K562 (cell line): Measurements from ENCODE around the gene ENDOG. TPM values are rescaled to one million over a fixed set of nuclear protein-coding genes. Genes with fewer than 3 reads are reported as not detected.

Source experiments
- CBX5 ChIP-seq: IDR thresholded peaks from 2 replicates; pipeline ENCODE4 v1.6.1; 2014; ENCODE audit warnings: low read depth, borderline replicate concordance
- CXXC5 ChIP-seq: fragments of 250-450 bp; sonication (Bioruptor Pico); IDR thresholded peaks from 2 replicates; pipeline ENCODE4 v1.8.0; 2022; ENCODE audit warnings: inconsistent platforms, mild to moderate bottlenecking, moderate library complexity
- FOXA3 ChIP-seq, 2 experiments: fragments of 450-650 bp in 1 of 2; sonication (generic) in 1 of 2; formaldehyde crosslinking; IDR thresholded peaks in 1 of 2; conservative IDR thresholded peaks in 1 of 2; 2 replicates each; pipeline versions ENCODE4 v1.4.0 to v1.8.0; 2020 to 2022; ENCODE audit warnings: mild to moderate bottlenecking in 2 of 2, missing genetic modification reagents in 1 of 2
- GTF2E2 ChIP-seq: fragments of 200-800 bp; sonication (Bioruptor generic); IDR thresholded peaks from 2 replicates; pipeline ENCODE4 v1.6.1; 2016; ENCODE audit warnings: missing genetic modification characterization, missing compliant biosample characterization
- HNRNPLL ChIP-seq: fragments of 200-400 bp; formaldehyde crosslinking; IDR thresholded peaks from 2 replicates; pipeline ENCODE4 v1.6.1; 2017; ENCODE audit warnings: low read length, low read depth, mild to moderate bottlenecking; ENCODE audit not compliant: poor library complexity, severe bottlenecking
- MCM5 ChIP-seq: fragments of 450-650 bp; IDR thresholded peaks from 2 replicates; pipeline ENCODE4 v1.6.1; 2016; ENCODE audit warnings: low read depth
- PURB ChIP-seq: sonication (generic); formaldehyde crosslinking; IDR thresholded peaks from 2 replicates; pipeline ENCODE4 v1.9.0; 2021; ENCODE audit warnings: low read depth, mild to moderate bottlenecking, missing genetic modification reagents
- RAD51 ChIP-seq: fragments of 450-650 bp; IDR thresholded peaks from 2 replicates; pipeline ENCODE4 v1.7.1; 2016; ENCODE audit warnings: low read depth, mild to moderate bottlenecking, borderline replicate concordance
- RHOXF2B ChIP-seq: fragments of 250-450 bp; sonication (Bioruptor Pico); conservative IDR thresholded peaks from 2 replicates; pipeline ENCODE4 v1.5.1; 2021
- SMAD2 ChIP-seq: fragments of 150-350 bp; IDR thresholded peaks from 2 replicates; pipeline ENCODE4 v1.6.1; 2014; ENCODE audit warnings: low read depth, mild to moderate bottlenecking, low read length
- TCF3 ChIP-seq: sonication (generic); formaldehyde crosslinking; IDR thresholded peaks from 2 replicates; pipeline ENCODE4 v1.4.0; 2020; ENCODE audit warnings: mild to moderate bottlenecking, missing genetic modification reagents
- ZBTB49 ChIP-seq: sonication (generic); formaldehyde crosslinking; IDR thresholded peaks from 2 replicates; pipeline ENCODE4 v1.8.0; 2022; ENCODE audit warnings: missing genetic modification reagents, mild to moderate bottlenecking, borderline replicate concordance
- ZBTB7A ChIP-seq: IDR thresholded peaks from 2 replicates; pipeline ENCODE4 v1.6.1; 2011; ENCODE audit warnings: low read depth, mild to moderate bottlenecking, low read length, moderate library complexity, borderline replicate concordance; ENCODE audit not compliant: control insufficient read depth
- ZNF197 ChIP-seq: fragments of 200-800 bp; sonication (Bioruptor generic); IDR thresholded peaks from 2 replicates; pipeline ENCODE4 v1.6.1; 2016; ENCODE audit warnings: low read depth, missing genetic modification characterization, missing compliant biosample characterization
- ZNF282 ChIP-seq: sonication (generic); formaldehyde crosslinking; IDR thresholded peaks from 2 replicates; pipeline ENCODE4 v1.8.1; 2023; ENCODE audit warnings: missing genetic modification reagents
- polyA plus RNA-seq, 8 experiments: library from polyadenylated mRNA; depleted of rRNA in 4 of 8; stranded (reverse) in 5 of 8; unstranded in 3 of 8; fragments of >200 nt; fragmentation: Nextera tagmentation in 2 of 8; fragmentation: Illumina TruSeq in 1 of 8; extraction: Ambion mirVana in 2 of 8; extraction: Trizol in 1 of 8; gene quantifications; 2 replicates each; pipeline versions ENCODE4 v1.2.1 to v1.2.3, GENCODE V29; 2011 to 2014; ENCODE audit warnings: inconsistent platforms in 1 of 8, missing spikeins in 1 of 8
- total RNA-seq, 7 experiments: library from RNA; depleted of rRNA in 6 of 7; stranded (reverse); fragments of >200 nt in 6 of 7; fragmentation: Illumina TruSeq in 2 of 7; extraction: Trizol in 2 of 7; gene quantifications; 2 replicates each; pipeline versions ENCODE4 v1.2.1 to v1.2.3, GENCODE V29; 2011 to 2021; ENCODE audit warnings: low replicate concordance in 1 of 7
- TF ChIP-seq, protein P1 (sequence below): fragments of 450-650 bp; IDR thresholded peaks from 2 replicates; pipeline ENCODE4 v1.7.1; 2018; ENCODE audit warnings: mild to moderate bottlenecking, low read depth; ENCODE audit not compliant: partially characterized antibody
- TF ChIP-seq, protein P2 (sequence below): sonication (generic); formaldehyde crosslinking; IDR thresholded peaks from 2 replicates; pipeline ENCODE4 v1.8.1; 2022; ENCODE audit warnings: missing genetic modification reagents
- TF ChIP-seq, protein P3 (sequence below): fragments of 250-450 bp; sonication (Bioruptor Pico); IDR thresholded peaks from 2 replicates; pipeline ENCODE4 v1.5.1; 2021; ENCODE audit warnings: mild to moderate bottlenecking

Gene ENDOG
- total and polyA plus RNA-seq, 9 of the 15 experiments (the other 6 are each of a cell fraction or from before 2014, with no cell fraction given): 1.2 to 91.0 (median 25.5) TPM

- TF ChIP-seq RAD51 (peak; percentile 95), ZBTB7A (peak; percentile 91; the same call in 1 of the 2 replicates), GTF2E2 (tag) (peak; percentile 71; the same call in 1 of the 2 replicates), MCM5 (no peak), ZNF197 (CRISPR knock-in tag) (no peak), CXXC5 (CRISPR knock-in tag) (peak; percentile 98), HNRNPLL (peak; percentile 84), ZNF282 (CRISPR knock-in tag) (peak; percentile 73), CBX5 (peak; percentile 76), PURB (no peak), SMAD2 (no peak), RHOXF2B (CRISPR knock-in tag) (no peak), TCF3 (CRISPR knock-in tag) (peak; percentile 57), ZBTB49 (0 out of 2 replicates have a peak, but pooled peaks have one; percentile 66), FOXA3 (CRISPR knock-in tag; conservative IDR thresholded peaks at IDR 0.05 in 1 of 2, IDR thresholded peaks at IDR 0.05 in 1 of 2) (peak in 1 of 2 experiments; percentile 90; a peak in 1 of 4 replicates)
- TF ChIP-seq, protein P1, sequence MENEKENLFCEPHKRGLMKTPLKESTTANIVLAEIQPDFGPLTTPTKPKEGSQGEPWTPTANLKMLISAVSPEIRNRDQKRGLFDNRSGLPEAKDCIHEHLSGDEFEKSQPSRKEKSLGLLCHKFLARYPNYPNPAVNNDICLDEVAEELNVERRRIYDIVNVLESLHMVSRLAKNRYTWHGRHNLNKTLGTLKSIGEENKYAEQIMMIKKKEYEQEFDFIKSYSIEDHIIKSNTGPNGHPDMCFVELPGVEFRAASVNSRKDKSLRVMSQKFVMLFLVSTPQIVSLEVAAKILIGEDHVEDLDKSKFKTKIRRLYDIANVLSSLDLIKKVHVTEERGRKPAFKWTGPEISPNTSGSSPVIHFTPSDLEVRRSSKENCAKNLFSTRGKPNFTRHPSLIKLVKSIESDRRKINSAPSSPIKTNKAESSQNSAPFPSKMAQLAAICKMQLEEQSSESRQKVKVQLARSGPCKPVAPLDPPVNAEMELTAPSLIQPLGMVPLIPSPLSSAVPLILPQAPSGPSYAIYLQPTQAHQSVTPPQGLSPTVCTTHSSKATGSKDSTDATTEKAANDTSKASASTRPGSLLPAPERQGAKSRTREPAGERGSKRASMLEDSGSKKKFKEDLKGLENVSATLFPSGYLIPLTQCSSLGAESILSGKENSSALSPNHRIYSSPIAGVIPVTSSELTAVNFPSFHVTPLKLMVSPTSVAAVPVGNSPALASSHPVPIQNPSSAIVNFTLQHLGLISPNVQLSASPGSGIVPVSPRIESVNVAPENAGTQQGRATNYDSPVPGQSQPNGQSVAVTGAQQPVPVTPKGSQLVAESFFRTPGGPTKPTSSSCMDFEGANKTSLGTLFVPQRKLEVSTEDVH: peak; percentile 62
- TF ChIP-seq, protein P2, sequence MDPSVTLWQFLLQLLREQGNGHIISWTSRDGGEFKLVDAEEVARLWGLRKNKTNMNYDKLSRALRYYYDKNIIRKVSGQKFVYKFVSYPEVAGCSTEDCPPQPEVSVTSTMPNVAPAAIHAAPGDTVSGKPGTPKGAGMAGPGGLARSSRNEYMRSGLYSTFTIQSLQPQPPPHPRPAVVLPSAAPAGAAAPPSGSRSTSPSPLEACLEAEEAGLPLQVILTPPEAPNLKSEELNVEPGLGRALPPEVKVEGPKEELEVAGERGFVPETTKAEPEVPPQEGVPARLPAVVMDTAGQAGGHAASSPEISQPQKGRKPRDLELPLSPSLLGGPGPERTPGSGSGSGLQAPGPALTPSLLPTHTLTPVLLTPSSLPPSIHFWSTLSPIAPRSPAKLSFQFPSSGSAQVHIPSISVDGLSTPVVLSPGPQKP (CRISPR knock-in tag): no peak
- TF ChIP-seq, protein P3, sequence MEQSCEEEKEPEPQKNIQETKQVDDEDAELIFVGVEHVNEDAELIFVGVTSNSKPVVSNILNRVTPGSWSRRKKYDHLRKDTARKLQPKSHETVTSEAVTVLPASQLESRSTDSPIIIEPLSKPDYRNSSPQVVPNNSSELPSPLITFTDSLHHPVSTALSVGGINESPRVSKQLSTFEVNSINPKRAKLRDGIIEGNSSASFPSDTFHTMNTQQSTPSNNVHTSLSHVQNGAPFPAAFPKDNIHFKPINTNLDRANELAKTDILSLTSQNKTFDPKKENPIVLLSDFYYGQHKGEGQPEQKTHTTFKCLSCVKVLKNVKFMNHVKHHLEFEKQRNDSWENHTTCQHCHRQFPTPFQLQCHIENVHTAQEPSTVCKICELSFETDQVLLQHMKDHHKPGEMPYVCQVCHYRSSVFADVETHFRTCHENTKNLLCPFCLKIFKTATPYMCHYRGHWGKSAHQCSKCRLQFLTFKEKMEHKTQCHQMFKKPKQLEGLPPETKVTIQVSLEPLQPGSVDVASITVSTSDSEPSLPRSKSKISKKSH (CRISPR knock-in tag): no peak
Observed at GRCh38 chr9:128786681-128787601, 31.4 kb upstream of the ENDOG start, which contains the start of gene TBC1D13 (continued).
